ENCODE data around the gene VBP1.
"Not testable (repeated sequence)": the region's sequence is repeated elsewhere in the genome, so short reads cannot be mapped to it uniquely, and the experiment has no call there.

Gene VBP1, protein sequence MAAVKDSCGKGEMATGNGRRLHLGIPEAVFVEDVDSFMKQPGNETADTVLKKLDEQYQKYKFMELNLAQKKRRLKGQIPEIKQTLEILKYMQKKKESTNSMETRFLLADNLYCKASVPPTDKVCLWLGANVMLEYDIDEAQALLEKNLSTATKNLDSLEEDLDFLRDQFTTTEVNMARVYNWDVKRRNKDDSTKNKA

DNA sequence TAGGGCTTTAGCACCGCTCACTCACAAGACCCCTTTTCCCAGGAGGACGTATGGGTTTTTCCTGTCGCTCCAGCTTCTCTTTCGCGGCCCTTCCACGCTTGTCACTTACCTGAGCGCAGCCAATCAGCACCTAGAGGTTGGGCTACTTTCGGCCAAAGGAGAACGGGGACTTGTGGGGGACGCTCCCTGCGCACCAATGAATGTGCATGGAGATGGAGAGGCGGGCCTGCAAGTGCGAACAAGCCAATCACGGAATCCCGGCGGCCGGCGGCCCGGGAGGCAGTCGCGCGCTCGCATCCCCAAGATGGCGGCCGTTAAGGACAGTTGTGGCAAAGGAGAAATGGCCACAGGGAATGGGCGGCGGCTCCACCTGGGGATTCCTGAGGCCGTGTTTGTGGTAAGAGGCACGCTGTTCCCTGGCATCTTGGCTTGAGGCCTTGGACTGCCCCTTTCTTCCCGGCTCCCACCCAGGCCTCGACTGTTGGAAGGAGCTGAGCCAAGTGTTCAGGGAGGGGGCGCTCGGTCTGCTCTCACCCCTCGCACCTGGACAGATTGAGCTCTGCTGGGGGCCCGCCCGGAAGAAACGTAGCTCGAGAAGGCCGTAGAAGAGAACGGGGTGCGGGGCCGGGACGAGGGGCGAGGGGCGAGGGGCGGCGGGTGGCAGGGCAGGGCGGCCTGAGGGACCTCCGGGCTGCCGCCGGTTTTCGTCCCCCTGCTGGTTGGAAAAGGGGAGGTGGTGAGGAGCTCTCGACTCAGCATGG lies at the start of gene VBP1:
Gene VBP1 (plus strand): TSS at position 282 of the 761 bp plus-strand sequence. CDS start 23 bp downstream, at position 305.
- DNase-seq, result peak; percentile 89

DNA sequence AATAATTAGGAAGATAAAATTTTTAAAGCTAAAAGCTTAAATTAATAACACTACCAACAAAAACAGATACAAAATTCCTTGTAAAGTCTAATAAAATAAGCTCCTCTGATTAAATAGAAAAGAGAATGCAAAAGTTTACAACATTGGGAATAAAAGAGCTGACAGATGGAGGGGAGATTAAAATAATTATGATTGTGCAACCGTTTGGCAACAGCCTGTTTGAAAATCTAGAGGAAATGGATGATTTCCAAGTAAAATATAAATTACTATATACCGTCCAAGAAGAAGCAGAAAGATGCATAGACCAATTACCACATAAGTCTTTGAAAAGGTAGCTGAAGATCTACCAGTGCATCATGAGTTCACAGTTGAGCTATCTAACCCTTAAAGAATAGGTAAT lies 46.4 kb upstream of the VBP1 start:
- DNase-seq, result peak; percentile 55

DNA sequence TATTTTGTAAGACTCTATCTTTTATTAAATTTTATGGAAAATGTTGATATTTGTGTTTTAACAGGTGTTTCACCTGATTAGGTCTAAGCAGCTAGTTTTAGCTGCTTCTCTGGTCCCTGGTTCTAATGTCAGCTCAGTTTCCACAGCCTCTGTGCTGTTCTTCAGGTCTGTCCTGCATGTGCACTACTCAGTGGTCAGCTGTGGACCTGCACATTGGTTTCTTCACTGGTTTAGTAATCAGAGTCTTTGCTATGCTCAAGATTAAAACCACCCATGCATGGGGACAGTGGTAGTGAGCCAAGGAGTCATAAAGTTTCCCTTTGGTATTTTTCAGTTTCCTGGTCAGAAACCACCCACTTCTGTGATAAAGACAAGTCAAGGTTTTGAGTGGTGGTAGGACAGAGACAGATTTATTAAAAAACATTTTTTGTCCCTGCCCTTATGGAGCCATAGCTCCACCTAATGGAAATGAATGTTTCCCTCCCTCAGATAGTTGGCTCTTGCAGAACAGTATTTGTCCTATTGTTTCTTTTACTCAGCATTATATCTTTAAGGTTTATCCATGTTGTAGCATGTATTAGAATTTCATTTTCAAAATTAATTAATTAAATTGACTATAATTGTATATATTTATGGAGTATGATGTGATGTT lies 36.8 kb upstream of the VBP1 start:
- no peak for DNase-seq

DNA sequence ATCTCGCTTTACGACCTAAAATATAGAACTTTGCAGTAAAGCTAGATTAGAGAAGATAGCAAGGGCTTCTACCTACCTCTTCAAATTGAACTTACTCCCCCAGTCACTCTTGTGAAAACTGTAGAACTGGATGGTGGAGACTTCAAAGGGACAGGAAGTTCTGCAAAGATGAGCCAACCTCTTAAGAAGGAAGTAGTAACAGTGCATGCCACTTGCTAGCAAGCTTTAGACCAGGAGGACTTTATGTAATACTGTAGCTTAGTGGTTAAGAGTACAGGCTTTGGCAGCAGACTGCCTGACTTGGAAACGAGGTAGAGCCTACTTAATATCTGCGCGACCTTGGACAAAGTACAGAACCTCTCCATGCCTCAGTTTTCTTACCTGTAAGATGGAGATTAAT lies 27.5 kb upstream of the VBP1 start:
- no peak for DNase-seq

DNA sequence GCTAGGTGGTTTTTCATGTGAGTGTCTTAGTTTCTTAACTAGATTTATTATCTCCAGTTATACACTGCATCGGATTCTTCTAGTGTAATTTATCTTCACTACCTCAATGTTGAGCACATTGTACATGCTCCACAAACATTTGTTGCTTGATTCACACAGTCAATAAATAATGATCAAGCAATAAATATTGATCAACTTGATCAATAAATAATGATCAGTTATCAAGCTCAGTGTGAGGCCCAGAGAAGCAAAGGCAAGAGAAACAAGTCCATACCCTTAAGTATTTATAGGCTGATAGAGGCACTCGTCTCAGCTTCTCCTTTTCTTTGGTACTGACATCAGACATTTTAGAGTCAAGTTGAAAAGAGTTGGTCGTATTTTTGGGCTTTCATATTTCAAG lies 5.1 kb upstream of the VBP1 start:
- no peak for DNase-seq

DNA sequence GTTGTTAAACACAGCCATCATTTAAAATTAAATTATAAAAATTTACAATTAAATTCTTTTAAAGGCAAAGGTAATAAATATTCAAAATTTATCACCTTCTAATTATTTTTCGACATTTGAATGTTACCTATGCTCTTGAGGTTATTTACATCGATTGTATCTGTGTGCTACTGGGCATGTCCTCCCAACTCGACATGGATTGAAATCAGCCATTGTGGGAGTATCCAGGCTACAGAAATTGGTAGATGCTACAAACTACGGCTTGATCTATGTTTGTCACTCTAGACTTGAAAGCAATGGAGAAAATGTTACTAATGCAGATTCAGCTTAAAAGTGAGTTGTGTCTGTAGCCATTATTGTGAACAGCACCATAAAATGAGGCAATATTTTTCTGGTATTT lies 2.5 kb upstream of the VBP1 start:
- no peak for DNase-seq

DNA sequence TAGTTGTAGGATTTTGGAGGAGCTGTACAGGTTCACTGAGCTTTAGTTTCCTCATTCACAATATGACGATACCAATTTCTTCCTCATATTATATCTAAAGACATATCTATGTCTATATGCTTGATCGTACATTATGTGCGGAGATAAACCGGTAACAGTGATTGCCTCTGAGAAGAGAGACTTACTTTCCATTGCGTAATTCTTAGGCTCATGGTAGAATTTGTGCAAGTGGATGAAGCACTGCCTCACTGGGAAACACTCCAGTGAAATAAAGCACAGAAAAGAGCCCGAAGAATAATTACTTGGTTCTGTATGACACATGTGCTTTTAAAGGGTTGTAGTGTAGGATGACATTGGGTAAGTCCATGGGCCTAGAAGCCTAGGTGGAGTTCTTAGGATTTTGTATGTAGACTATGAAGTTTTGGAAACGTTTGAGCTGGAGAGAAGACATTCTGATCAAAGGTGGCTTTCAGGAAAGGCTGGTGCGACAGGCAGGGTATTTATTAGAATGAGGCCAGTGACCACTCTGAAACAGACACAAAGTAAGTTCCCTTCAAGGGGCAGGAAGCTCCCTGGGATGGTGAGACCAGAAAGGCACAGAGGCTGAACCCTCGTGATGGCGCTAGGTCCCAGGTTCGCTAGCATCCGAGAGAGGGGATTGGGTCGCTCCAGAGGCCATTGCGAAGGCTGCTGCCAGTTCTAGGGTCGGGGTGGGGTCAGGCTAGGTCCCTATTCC lies 649 bp upstream of the VBP1 start:
- DNase-seq, result no peak

DNA sequence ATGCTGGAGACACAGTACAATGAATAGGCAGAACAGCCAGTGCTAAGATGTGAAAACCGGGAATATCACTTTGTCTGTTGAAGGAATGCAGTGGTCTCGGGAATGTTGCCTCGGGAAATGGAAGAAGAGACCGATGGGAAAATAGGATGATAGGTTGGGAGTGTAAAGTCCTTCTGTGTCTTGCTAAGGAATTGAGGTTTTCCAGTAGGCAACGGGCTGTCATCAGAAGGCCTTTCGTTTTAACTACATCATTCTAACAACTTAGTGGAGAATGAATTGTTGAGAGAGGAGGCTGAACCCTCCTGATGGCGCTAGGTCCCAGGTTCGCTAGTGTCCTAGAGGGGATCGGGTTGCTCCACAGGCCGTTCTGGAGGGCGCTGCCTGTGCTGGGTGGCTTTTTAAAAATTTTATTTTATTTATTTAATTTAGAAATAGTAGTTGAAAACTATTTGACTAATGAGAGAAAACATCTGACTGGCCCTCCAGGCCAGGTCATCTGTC lies 730 bp downstream of the VBP1 start:
- no peak for DNase-seq

DNA sequence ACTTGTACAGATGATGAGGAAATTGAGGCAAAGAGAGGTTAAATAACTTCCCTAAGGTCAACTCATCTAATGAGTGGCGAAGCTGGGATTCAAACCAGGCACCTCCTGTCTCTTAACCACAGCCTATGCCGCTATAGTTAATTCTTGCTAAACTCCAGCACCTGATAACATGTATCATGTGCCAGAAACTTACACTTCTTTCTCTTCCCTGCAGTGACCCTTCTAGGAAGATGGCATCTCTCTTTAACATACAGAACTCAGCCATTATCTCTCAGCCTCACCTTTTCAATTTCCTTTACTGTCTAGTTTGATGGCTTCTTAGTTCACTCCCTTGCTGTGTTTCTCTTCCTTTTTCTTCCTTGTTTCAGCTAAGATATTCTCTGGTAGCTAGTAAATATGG lies 2.5 kb downstream of the VBP1 start:
- DNase-seq, result no peak

DNA sequence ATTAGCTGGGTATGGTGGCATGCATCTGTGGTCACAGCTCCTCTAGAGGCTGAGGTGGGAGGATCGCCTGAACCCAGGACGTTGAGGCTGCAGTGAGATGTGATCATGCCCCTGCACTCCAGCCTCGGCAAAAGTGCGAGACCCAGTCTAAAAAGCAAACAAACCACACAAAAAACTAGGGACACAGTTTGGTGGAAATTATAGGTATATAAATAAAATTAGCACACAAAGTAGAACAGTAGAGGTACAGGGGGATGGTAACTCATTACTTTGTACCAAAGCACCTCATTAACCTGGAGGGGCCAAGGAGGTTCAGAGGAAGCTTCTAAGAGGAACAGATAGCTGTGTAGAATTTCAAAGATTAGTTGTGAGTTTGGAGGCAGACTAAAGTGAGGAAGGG lies 5.1 kb downstream of the VBP1 start:
- no peak for DNase-seq

DNA sequence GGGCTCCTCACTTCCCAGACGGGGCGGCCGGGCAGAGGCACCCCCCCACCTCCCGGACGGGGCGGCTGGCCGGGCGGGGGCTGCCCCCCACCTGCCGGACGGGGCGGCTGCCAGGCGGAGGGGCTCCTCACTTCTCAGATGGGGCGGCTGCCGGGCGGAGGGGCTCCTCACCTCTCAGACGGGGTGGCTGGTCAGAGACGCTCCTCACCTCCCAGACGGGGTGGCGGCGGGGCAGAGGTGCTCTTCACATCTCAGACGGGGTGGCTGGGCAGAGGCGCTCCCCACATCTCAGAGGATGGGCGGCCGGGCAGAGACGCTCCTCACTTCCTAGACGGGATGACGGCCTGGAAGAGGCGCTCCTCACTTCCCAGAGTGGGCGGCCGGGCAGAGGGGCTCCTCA lies 7.5 kb downstream of the VBP1 start:
- not testable (repeated sequence) for DNase-seq

DNA sequence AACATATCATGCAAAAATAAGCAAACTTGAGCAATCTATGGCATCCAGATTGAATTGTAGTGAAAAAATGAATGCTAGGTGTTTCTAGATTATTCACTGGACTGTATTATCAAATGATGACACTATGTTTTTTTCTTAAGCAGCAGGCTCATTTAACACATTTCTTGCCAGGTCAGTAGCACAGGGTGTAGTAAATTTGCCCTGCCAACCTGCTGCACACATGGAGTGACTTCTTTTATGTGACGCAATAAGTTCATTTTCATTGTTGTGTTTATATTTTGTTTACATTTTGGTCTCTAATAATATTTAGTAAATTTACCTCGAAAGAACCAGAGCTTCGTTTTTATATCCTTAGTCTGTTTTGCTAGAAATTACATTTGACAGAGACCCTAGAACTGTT lies 9.5 kb downstream of the VBP1 start:
- DNase-seq, result no peak

DNA sequence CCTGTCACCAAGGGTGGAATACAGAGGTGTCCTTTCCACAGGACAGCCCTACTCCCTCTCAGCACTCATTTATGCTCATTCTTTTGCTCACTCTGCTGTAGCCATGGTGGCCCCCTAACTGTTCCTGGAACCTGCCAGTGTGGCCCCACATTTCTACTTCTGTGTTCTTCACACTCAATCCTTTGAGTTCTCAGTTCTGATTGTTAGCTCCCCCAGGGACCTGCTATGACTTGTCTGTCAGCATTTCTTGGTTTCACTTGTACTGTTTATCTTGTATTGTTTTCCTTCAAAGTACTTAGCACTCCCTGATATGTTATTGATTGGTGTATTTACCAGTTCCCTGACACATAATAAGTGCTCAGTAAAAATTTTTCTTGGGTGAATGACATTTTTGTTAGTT lies 14.9 kb downstream of the VBP1 start:
- no peak for DNase-seq

DNA sequence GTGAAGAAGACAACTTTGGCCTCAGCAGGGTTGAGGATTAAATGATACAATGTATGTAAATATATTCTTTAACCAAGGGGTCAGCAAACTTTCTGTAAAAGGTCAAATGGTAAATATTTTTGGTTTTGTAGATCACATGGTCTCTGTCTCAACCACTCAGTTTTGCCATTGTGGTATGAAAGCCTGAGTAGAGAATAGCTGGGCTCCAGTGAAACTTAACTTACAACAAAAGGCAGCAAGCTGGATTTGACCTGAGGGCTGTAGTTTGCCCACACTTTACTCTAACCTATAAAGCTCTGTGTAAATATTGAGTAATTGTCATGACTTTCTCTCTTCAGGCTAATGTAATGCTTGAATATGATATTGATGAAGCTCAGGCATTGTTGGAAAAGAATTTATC lies 19.6 kb downstream of the VBP1 start:
- DNase-seq, result no peak

DNA sequence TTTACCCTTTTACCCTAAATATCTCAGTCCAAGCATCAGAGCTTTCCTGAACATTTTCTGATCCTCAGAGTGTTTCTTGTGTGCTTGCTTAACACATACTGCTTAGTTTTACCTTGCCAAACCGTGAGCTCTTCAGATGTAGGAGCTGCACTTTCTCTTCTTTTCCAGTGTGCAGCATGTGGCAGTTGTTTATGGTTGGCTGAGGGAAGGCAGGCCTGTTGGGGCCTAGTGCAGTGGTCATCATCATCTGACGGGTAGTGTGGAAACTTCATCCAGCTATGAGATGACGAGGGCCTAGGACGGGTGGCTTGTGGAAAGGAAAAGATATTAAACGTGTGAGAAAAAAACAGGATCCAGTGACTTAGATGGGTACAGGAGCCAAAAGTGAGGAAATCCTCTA lies 21.5 kb downstream of the VBP1 start:
- no peak for DNase-seq

DNA sequence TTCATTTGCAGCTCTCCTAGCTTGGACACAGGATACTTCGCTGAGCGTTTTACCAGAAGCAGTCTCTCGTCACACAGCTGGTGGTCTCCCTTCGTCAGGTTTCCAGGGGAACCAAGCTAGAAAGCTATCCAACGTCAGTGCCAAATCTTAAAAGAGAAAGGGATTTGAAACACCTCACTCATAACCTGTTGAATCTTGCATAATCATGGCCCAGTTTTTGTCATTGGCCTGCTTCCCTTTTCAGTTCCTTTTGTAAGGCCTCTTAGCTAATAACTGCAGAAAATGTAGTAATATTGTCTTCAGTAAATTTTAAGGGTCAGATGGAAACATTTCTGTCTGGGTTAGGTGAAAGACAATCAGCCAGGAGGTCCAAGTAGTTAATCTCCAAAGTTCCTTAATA lies 26.0 kb downstream of the VBP1 start:
- DNase-seq, result no peak

DNA sequence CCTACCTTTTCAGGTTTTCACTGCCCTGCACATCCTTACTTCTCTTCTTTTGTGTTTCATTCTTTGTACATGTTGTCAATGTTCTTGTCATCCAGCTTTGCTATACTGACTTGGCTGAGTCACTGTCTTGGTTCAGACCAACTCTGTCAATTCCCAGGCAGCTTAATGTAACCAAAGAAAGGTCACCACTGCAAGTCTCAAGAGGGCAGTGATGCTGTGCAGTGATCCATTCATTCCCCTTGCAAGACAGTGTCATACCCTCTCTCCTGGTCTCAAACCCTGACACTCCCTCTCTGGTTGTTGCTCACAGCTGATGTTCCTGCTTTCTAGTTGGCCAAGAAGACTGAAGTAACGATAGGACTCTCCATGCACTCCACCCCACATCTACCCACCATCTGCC lies 30.5 kb downstream of the VBP1 start:
- no peak for DNase-seq

DNA sequence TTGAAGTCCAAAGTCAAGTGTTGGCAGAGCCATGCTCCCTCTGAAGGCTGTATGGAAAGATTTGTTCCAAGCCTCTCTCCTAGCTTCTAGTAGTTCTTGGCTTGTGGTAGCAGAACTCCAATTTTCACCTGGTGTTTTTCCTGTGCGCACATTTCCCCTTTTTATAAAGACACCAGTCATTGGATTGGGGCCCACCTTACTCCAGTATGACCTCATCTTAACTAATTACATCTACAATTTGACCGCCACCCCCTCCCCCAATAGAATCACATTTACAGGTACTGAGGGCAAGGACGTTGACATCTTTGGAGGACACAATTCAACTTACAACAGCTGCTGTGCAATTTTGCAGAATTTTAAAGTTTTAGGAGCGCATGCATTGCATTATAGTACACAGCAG lies 31.2 kb downstream of the VBP1 start:
- no peak for DNase-seq

DNA sequence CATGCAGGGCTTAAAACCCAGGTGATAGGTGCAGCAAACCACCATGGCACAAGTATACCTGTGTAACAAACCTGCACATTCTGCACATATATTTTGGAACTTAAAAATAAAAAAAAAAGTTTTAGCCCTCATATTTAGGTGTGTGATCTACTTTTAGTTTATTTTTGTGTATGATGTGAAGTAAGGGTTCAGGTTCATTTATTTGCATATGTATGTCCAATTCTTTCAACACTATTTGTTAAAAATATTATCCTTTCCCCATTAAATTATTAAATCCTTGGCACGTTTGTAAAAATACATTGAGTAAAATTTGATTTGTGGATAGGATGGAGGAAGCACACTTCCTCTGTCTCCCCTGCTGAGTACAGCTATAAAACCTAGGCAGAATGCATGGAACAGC lies 35.1 kb downstream of the VBP1 start:
- DNase-seq, result no peak

DNA sequence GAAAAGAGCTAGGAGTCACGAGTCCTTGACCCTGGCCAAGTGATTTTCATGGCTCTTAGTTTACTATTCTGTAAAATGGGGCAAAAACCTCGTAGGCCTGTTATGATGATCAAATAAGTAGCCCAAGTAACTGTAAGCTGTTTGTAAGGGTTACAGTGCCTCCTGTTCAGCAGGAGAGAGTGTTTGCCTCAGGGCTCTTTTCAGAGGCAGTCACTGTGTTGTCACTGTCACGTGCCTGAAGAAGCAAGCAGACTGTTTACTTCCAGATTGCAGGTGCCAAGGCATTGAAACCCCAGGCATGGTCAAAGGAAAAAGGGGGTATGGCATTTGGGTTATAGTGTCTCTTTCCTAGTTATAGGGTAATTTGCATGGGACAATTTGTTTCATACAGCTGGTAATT lies 43.5 kb downstream of the VBP1 start:
- no peak for DNase-seq

DNA sequence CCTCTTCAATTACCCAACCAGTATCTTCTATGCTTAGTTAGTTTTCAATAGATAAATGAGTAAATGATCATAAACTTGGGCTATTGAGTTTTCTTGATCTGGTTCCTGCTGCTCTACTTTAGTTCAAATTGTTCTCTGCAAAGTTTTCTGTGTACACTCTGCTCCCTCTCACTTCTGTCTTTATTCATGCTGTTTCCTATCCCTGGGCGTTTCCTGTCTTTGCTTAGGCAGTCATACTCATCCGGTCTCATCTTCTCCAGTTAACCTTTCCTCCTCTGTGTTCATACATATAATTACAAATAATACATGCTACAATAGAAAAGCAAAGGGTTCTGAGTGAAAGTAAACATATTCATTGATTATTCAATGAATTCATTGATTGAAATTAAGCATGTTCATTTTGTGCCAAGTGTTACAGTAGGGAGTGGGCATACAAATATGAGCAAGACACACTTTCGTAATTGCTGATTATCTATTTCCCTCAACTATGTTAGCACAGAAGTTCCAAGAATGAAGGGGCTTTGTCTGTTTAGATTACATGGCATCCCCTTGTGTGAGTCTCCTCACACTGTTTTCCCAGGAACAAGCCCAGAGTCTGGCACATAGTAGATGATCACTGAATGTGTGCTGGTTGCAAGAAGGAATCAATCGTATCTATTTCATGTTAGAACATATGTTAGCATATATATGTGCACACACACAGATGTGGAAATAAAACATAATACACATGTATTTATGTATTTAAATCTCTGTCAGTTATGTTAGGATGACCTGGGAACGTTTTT lies 46.9 kb downstream of the VBP1 start:
- DNase-seq, result no peak

DNA sequence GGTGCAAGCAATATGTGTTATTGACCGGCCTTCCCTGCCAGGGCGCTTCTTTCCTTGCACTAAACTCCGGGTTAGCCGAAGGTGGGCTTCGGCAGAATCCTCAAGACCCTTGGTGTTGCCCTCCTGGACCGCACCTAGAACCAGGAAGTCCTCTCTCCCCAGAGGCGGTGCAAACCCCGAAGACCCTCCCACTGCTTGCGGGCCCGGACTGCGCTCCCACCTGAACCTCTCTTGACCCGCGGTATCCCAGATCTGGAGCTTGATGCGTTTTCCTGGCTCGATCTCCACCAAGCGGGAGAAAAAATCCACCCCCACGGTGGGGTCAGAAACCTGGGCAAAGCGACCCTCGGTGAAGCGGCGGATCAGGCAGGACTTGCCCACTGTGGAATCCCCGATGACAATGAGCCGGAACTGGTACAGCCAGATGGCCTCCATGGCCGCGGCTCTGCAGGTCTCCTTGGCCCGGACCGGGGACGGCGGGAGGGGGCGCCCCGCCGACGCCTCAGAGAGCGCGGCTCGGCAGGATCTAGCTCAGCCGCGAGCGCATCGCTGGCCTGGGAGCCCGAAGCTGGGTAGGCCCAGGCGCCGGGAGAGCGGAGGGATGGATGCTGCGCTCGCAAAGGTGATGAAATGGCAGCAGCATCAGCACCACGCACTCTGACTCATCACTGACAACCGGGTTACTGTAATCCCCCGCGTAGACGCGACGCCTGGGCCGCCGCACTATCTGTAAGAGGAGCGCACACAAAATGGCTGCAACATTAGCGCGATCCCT lies 47.8 kb downstream of the VBP1 start, which contains the start of gene RAB39B:
Gene RAB39B (minus strand): TSS at position 638 of the 775 bp plus-strand sequence. CDS start 203 bp downstream, at position 435.
- DNase-seq, result peak; percentile 59
